ENCODE results near the gene GARNL3. TPM values are rescaled to one million over a fixed set of nuclear protein-coding genes. Genes with fewer than 3 reads are reported as not detected.

Gene GARNL3
- total and polyA plus RNA-seq, 3 experiments from 2014 or later = 0.25 to 3.5 (median 2.5) TPM

DNA sequence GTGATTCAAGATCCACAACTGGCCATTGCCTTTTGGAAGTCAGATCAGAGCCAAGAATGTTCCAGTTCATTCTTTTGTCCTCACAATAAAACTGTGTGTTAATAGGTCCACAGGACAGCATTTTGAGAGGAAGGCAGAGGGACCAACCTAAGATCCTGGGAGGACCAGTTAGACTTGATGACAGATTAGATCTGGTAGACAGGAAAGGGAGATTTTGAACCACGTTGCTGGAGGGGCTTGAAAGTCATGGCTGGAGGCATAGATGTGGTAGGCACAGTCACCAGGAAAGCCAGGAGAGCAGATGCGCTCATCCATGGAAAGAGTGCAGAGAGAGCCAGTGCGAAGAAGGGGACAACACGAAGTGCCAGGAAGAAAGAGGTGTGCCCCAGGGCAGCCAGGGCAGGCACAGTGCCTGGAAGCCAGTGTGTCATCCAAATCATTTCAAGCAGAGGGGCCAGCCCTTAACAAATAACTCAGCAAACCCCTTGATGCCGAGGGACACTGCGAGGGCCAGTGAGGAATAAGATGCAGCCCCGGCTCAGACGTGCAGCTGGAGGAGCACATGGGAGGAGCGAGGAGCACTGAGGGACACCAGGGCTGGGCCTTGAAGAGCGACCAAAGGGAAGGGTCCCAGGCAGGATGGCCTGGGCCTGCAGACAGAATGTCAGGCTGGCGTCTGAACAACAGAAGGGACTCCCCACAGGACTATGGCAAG is 119.6 kb downstream of the GARNL3 start:
- Mint-ChIP-seq H3K4me3 (no peak overlapping the region), H3K27ac (peak overlapping the region in 1 of 8 donors; percentile 15), H3K27me3 (peaks cover 55 to 69% of the 10 kb centered on the region in 2 donors), H3K9me3 (peaks cover 0 to 7% (median 1%) of the 10 kb centered on the region in 5 donors), H3K4me1 (peaks cover 16 to 21% (median 17%) of the 10 kb centered on the region in 3 donors), H3K36me3 (peaks cover 0 to 4% (median 0%) of the 10 kb centered on the region in 3 donors)
- ChIA-PET POLR2A (no interaction called here), CTCF (no interaction called here)
- H3K36me3 ChIP-seq (ENCODE audit: insufficient read depth, low read length) = no peaks in the 10 kb centered on the region
- H3K27ac ChIP-seq (ENCODE audit: low read depth, low read length) = no peak overlapping the region
- peaks cover 46% of the 10 kb centered on the region for H3K27me3 ChIP-seq (ENCODE audit: insufficient read depth, low read length, poor library complexity, severe bottlenecking)
- no peaks in the 10 kb centered on the region for H3K9me3 ChIP-seq (ENCODE audit: low read length)
- H3K4me1 ChIP-seq (ENCODE audit: insufficient read depth, low read length) = peaks cover 15% of the 10 kb centered on the region
- no peak for DNase-seq
- H3K4me3 ChIP-seq (ENCODE audit: low read length) = no peak overlapping the region

DNA sequence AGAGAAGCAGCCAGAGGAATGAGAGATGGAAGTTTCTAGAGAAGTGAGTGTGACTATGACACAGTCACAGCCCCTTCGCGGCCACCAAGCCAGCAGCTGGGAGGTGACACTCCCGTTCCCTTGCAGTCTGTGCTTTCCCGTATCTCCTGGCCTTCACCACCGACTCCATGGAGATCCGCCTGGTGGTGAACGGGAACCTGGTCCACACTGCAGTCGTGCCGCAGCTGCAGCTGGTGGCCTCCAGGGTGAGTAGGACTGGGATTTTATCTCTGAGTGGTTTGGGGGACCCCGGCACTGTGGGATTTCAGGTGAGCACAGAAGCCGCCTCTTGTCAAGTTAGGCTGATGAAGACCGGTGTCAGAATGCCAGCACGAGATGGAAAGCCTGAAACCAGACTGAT is 120.3 kb downstream of the GARNL3 start:
- Mint-ChIP-seq H3K27me3 (peaks cover 55 to 66% of the 10 kb centered on the region in 2 donors), H3K4me3 (no peak overlapping the region), H3K27ac (no peak overlapping the region), H3K4me1 (peaks cover 20 to 24% (median 20%) of the 10 kb centered on the region in 3 donors), H3K36me3 (no peaks in the 10 kb centered on the region), H3K9me3 (no peaks in the 10 kb centered on the region)
- Histone ChIP-seq H3K27ac (ENCODE audit: low read depth, low read length) (no peak overlapping the region), H3K4me3 (ENCODE audit: low read length) (no peak overlapping the region), H3K9me3 (ENCODE audit: low read length) (no peaks in the 10 kb centered on the region), H3K27me3 (ENCODE audit: insufficient read depth, low read length, poor library complexity, severe bottlenecking) (peaks cover 51% of the 10 kb centered on the region), H3K4me1 (ENCODE audit: insufficient read depth, low read length) (peaks cover 19% of the 10 kb centered on the region), H3K36me3 (ENCODE audit: insufficient read depth, low read length) (no peaks in the 10 kb centered on the region)
- POLR2A ChIA-PET = no interaction called here
- CTCF ChIA-PET = no interaction called here
- DNase-seq = no peak

DNA sequence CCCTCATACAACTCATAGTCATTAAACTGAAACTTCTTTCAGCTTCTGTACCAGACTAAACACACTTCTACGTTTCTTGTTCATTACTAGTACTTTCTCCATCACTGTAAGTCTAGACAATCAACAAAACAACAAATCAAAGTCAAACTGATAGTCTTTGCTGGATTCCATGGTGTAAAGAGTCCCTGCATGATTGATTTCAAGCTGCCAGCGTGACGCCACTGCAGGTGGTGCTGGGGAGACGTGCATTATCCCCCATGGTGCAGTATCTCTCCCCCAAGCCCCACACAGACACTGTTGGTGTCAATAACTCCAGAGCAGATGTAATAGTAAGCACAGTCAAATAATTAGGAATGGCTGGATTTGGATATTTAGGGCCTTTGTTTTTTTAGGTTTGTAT is 121.7 kb downstream of the GARNL3 start:
- Mint-ChIP-seq H3K9me3 (no peaks in the 10 kb centered on the region), H3K4me1 (peaks cover 23 to 30% (median 24%) of the 10 kb centered on the region in 3 donors), H3K27ac (no peak overlapping the region), H3K27me3 (peaks cover 59 to 67% of the 10 kb centered on the region in 2 donors), H3K36me3 (no peaks in the 10 kb centered on the region), H3K4me3 (no peak overlapping the region)
- Histone ChIP-seq H3K27me3 (ENCODE audit: insufficient read depth, low read length, poor library complexity, severe bottlenecking) (peaks cover 61% of the 10 kb centered on the region), H3K27ac (ENCODE audit: low read depth, low read length) (no peak overlapping the region), H3K4me1 (ENCODE audit: insufficient read depth, low read length) (peaks cover 19% of the 10 kb centered on the region), H3K36me3 (ENCODE audit: insufficient read depth, low read length) (no peaks in the 10 kb centered on the region), H3K4me3 (ENCODE audit: low read length) (no peak overlapping the region), H3K9me3 (ENCODE audit: low read length) (no peaks in the 10 kb centered on the region)
- CTCF ChIA-PET = no interaction called here
- POLR2A ChIA-PET = no interaction called here
- no peak for DNase-seq

DNA sequence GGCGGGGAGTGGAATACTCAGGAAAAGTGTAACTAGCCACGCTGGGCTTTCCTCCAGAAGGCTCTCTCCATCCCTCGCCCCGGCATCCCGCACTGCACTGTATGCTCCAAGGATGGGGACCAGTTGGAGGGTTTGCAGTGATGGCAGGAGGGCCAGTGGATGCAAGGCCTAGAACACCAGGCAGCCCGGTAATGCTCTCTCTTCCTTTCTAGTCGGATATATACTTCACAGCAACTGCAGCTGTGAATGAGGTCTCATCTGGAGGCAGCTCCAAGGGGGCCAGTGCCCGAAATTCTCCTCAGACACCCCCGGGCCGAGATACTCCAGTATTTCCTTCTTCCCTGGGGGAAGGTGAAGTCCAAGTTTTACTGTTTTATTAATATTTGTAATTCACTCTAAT is 122.4 kb downstream of the GARNL3 start:
- peaks cover 66% of the 10 kb centered on the region for H3K27me3 ChIP-seq (ENCODE audit: insufficient read depth, low read length, poor library complexity, severe bottlenecking)
- no peaks in the 10 kb centered on the region for H3K9me3 Mint-ChIP-seq
- H3K36me3 ChIP-seq (ENCODE audit: insufficient read depth, low read length) = no peaks in the 10 kb centered on the region
- H3K4me1 ChIP-seq (ENCODE audit: insufficient read depth, low read length) = peaks cover 19% of the 10 kb centered on the region
- no peak overlapping the region for H3K27ac Mint-ChIP-seq
- POLR2A ChIA-PET = no interaction called here
- H3K27ac ChIP-seq (ENCODE audit: low read depth, low read length) = no peak overlapping the region
- H3K4me3 Mint-ChIP-seq = no peak overlapping the region
- no peak overlapping the region for H3K4me3 ChIP-seq (ENCODE audit: low read length)
- H3K4me1 Mint-ChIP-seq = peaks cover 23 to 30% (median 24%) of the 10 kb centered on the region in 3 donors
- H3K9me3 ChIP-seq (ENCODE audit: low read length) = no peaks in the 10 kb centered on the region
- DNase-seq = no peak
- CTCF ChIA-PET = no interaction called here
- peaks cover 52 to 66% of the 10 kb centered on the region in 2 donors for H3K27me3 Mint-ChIP-seq
- H3K36me3 Mint-ChIP-seq = no peaks in the 10 kb centered on the region

GRCh38 chr9:127388037-127388855 is 123.7 kb downstream of the GARNL3 start:
- Mint-ChIP-seq H3K36me3 (no peaks in the 10 kb centered on the region), H3K9me3 (no peaks in the 10 kb centered on the region), H3K4me1 (peaks cover 23 to 30% (median 24%) of the 10 kb centered on the region in 3 donors), H3K27ac (peak overlapping the region; percentile 24 to 83 (median 70)), H3K27me3 (peaks cover 49 to 69% of the 10 kb centered on the region in 2 donors), H3K4me3 (peak overlapping the region in 5 of 7 donors; percentile 2 to 41 (median 18))
- Histone ChIP-seq H3K9me3 (ENCODE audit: low read length) (no peaks in the 10 kb centered on the region), H3K27me3 (ENCODE audit: insufficient read depth, low read length, poor library complexity, severe bottlenecking) (peaks cover 72% of the 10 kb centered on the region), H3K27ac (ENCODE audit: low read depth, low read length) (no peak overlapping the region), H3K4me3 (ENCODE audit: low read length) (peak overlapping the region; percentile 10), H3K36me3 (ENCODE audit: insufficient read depth, low read length) (no peaks in the 10 kb centered on the region), H3K4me1 (ENCODE audit: insufficient read depth, low read length) (peaks cover 19% of the 10 kb centered on the region)
- CTCF ChIA-PET = interaction anchor here (1.3 kb wide), 1 partner anchor 9 kb away, joined by 5 read pairs; the partner anchor contains the start of gene SLC2A8
- DNase-seq = peak; percentile 76 to 95 (median 90)
- POLR2A ChIA-PET = interaction anchor here (0.6 to 1.5 kb wide), 6 partner anchors 9 to 474 kb away, joined by 3 to 6 read pairs (median 3); partner anchors contain the start of genes RALGPS1 and SLC2A8

DNA sequence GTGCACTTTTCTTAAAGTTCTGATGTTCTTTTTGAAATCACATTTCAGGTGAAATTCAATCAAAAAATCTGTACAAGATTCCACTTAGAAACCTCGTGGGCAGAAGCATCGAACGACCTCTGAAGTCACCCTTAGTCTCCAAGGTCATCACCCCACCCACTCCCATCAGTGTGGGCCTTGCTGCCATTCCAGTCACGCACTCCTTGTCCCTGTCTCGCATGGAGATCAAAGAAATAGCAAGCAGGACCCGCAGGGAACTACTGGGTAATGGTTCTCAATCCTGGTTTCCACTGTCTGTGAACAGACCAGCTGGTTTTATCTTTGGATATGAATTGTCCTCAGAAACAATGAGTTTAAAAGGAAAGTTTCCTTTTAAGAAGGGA is 124.3 kb downstream of the GARNL3 start:
- peak overlapping the region in 3 of 7 donors; percentile 14 to 41 (median 18) for H3K4me3 Mint-ChIP-seq
- CTCF ChIA-PET = interaction anchor here (1.3 kb wide), 1 partner anchor 8 kb away, joined by 5 read pairs; the partner anchor contains the start of gene SLC2A8

GRCh38 chr9:127389381-127390247 is 125.0 kb downstream of the GARNL3 start:
- peaks cover 37 to 67% of the 10 kb centered on the region in 2 donors for H3K27me3 Mint-ChIP-seq
- H3K27me3 ChIP-seq (ENCODE audit: insufficient read depth, low read length, poor library complexity, severe bottlenecking) = peaks cover 59% of the 10 kb centered on the region
- H3K9me3 Mint-ChIP-seq = no peaks in the 10 kb centered on the region
- H3K4me1 Mint-ChIP-seq = peaks cover 23 to 30% (median 24%) of the 10 kb centered on the region in 3 donors
- no peak overlapping the region for H3K4me3 ChIP-seq (ENCODE audit: low read length)
- no peaks in the 10 kb centered on the region for H3K9me3 ChIP-seq (ENCODE audit: low read length)
- H3K4me3 Mint-ChIP-seq = no peak overlapping the region
- H3K36me3 ChIP-seq (ENCODE audit: insufficient read depth, low read length) = no peaks in the 10 kb centered on the region
- peak overlapping the region in 3 of 8 donors; percentile 17 to 82 (median 55) for H3K27ac Mint-ChIP-seq
- CTCF ChIA-PET = no interaction called here
- H3K27ac ChIP-seq (ENCODE audit: low read depth, low read length) = no peak overlapping the region
- POLR2A ChIA-PET = no interaction called here
- DNase-seq = no peak
- no peaks in the 10 kb centered on the region for H3K36me3 Mint-ChIP-seq
- peaks cover 19% of the 10 kb centered on the region for H3K4me1 ChIP-seq (ENCODE audit: insufficient read depth, low read length)

More for the DNA sequence above, 124.3 kb downstream of the GARNL3 start:
- Histone ChIP-seq H3K4me3 (ENCODE audit: low read length) (peak overlapping the region; percentile 10), H3K9me3 (ENCODE audit: low read length) (no peaks in the 10 kb centered on the region), H3K36me3 (ENCODE audit: insufficient read depth, low read length) (no peaks in the 10 kb centered on the region), H3K27ac (ENCODE audit: low read depth, low read length) (no peak overlapping the region), H3K4me1 (ENCODE audit: insufficient read depth, low read length) (peaks cover 19% of the 10 kb centered on the region), H3K27me3 (ENCODE audit: insufficient read depth, low read length, poor library complexity, severe bottlenecking) (peaks cover 67% of the 10 kb centered on the region)
- Mint-ChIP-seq H3K27me3 (peaks cover 45 to 70% of the 10 kb centered on the region in 2 donors), H3K4me1 (peaks cover 23 to 30% (median 24%) of the 10 kb centered on the region in 3 donors), H3K36me3 (no peaks in the 10 kb centered on the region), H3K27ac (peak overlapping the region in 7 of 8 donors; percentile 24 to 83 (median 77)), H3K9me3 (no peaks in the 10 kb centered on the region)
- POLR2A ChIA-PET = interaction anchor here (0.6 to 1.5 kb wide), 5 partner anchors 8 to 387 kb away, joined by 3 to 6 read pairs (median 3); partner anchors contain the start of gene SLC2A8
- no peak for DNase-seq
